Measurements from ENCODE around the gene EXOC4. TPM values are rescaled to one million over a fixed set of nuclear protein-coding genes. Genes with fewer than 3 reads are reported as not detected.

Gene EXOC4
- total RNA-seq, 4 donors from 2014 or later: 52.4 to 82.2 (median 67.0) TPM

DNA sequence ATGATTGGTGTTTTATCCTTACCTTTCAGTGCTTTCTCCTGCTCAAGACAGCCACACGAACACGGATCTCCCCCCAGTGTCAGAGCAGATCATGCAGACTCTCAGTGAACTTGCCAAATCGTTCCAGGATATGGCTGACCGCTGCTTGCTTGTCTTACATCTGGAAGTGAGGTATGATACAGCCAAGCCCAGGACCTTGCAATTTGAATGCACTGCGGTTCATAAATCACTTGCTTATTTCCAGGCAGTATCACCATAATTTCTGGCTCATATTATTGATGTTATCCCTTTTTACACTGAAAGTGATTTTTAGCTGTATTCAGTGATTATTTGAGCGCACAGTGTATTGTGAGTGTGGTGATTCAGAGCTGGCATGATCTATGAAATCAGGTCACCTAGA, 744.6 kb downstream of the EXOC4 start:
- no peak for DNase-seq (ENCODE audit: low spot score in 2 of 2)
- TF ChIP-seq POLR2A (IDR thresholded peaks at IDR 0.05): no peak
- TF ChIP-seq, protein P1, sequence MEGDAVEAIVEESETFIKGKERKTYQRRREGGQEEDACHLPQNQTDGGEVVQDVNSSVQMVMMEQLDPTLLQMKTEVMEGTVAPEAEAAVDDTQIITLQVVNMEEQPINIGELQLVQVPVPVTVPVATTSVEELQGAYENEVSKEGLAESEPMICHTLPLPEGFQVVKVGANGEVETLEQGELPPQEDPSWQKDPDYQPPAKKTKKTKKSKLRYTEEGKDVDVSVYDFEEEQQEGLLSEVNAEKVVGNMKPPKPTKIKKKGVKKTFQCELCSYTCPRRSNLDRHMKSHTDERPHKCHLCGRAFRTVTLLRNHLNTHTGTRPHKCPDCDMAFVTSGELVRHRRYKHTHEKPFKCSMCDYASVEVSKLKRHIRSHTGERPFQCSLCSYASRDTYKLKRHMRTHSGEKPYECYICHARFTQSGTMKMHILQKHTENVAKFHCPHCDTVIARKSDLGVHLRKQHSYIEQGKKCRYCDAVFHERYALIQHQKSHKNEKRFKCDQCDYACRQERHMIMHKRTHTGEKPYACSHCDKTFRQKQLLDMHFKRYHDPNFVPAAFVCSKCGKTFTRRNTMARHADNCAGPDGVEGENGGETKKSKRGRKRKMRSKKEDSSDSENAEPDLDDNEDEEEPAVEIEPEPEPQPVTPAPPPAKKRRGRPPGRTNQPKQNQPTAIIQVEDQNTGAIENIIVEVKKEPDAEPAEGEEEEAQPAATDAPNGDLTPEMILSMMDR (IDR thresholded peaks at IDR 0.05): no peak
- intact Hi-C loops (cut with DNase I; ENCODE audit: low total_unique reads): no loop called here
- WGBS, 2 donors: 93 to 95% methylated on average over 6 of the region's 6 CpGs
- H3K4me3 ChIP-seq (ENCODE audit: low read depth, poor library complexity, severe bottlenecking): no peak overlapping the region

DNA sequence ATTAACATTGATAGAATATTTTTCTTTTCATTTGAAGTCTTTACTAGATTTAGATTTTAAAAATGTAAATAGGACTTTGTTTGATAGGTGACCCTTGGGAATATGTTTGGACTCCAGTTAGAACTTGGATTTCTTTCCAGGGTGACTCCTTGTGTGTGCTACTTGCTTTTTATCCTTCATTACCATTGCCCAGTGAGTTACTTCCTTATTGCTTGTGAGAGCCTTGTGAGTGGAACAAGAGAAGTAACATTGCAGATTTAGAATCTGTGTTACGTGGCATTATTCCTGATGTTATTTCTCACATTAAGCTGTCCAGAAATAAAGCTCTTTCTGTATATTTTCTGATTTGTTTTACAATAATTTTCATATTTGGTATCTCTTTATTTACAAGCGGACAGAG, 746.3 kb downstream of the EXOC4 start:
- intact Hi-C loops (cut with DNase I; ENCODE audit: low total_unique reads): no loop called here
- WGBS, 2 donors: 95 to 98% methylated on average over 2 of the region's 2 CpGs
- TF ChIP-seq, protein P1 (IDR thresholded peaks at IDR 0.05): no peak
- TF ChIP-seq POLR2A (IDR thresholded peaks at IDR 0.05): no peak
- no peak for DNase-seq (ENCODE audit: low spot score in 2 of 2)
- no peak overlapping the region for H3K4me3 ChIP-seq (ENCODE audit: low read depth, poor library complexity, severe bottlenecking)

DNA sequence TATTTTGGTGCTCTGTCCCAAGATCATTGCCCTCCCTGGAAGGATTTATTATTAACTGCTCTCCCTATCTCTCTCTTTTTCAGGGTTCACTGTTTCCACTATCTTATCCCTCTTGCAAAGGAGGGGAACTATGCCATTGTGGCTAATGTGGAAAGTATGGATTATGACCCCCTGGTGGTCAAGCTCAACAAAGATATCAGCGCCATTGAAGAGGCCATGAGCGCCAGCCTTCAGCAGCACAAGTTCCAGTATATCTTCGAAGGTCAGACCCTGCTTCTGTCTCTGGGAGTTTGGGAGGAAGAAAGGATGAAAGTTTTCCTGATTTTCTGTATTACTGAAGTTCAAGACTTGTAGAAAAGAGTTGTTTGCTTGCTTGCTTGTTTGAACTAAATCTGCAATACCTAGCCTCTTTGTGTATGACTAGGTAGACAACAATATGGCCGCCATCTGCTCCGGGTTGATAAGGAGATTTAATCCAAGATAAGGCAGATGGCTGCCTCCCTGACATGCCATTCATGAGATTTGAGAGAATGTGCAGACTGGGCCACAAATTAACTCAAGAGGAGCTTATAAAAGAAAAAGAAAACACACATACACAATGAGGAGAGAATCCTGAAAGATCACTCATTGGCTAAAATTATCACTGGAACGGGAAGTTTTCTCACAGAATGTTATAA, 752.1 kb downstream of the EXOC4 start:
- intact Hi-C loops (cut with DNase I; ENCODE audit: low total_unique reads): no loop called here
- H3K4me3 ChIP-seq (ENCODE audit: low read depth, poor library complexity, severe bottlenecking): no peak overlapping the region
- no peak for DNase-seq (ENCODE audit: low spot score in 2 of 2)
- WGBS, 2 donors: 93 to 96% methylated on average over 6 of the region's 6 CpGs
- no peak for TF ChIP-seq POLR2A (IDR thresholded peaks at IDR 0.05)
- TF ChIP-seq, protein P1 (IDR thresholded peaks at IDR 0.05): no peak

DNA sequence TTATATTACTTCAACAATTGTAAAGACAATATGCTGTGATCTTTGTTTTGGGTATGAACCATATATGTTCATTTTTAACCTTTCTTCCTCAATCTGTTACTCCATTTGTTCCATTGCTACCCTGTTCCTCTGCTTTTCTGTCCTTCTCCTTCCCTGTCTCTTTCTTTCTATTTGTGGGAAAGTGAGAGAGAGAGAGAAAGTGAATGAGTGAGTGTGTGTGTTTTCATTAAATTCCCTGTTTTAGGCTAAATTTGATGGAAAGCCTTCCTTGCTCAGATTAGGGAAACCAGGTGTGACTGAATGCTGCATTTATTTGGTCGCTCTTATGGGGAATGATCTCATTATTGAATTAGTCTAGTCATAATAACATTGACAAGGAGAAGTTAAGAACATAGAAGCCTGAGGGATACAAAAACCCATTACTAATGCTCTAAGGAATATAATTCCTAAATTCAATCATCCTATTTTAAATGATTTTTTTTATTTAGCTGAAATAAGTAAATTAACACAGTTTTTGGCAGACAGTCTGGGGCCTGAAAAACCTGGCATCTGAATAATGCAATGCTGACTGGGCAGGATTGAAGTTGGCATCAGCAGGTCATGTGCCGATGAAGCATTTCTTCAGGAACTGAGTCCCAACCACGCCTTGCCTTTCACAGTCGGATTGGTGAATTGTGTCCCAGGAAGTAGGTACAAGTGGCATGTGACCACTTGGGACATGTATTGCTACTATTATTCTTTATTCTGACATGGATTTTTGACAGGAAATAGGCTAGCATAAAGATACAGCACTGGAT, 756.6 kb downstream of the EXOC4 start:
- H3K4me3 ChIP-seq (ENCODE audit: low read depth, poor library complexity, severe bottlenecking): no peak overlapping the region
- WGBS, 2 donors: 65 to 69% methylated on average over 4 of the region's 4 CpGs
- TF ChIP-seq, protein P1 (IDR thresholded peaks at IDR 0.05): no peak
- no peak for TF ChIP-seq POLR2A (IDR thresholded peaks at IDR 0.05)
- intact Hi-C loops (cut with DNase I; ENCODE audit: low total_unique reads): no loop called here
- peak in 1 of 2 donors; percentile 28 for DNase-seq (ENCODE audit: low spot score in 2 of 2)

DNA sequence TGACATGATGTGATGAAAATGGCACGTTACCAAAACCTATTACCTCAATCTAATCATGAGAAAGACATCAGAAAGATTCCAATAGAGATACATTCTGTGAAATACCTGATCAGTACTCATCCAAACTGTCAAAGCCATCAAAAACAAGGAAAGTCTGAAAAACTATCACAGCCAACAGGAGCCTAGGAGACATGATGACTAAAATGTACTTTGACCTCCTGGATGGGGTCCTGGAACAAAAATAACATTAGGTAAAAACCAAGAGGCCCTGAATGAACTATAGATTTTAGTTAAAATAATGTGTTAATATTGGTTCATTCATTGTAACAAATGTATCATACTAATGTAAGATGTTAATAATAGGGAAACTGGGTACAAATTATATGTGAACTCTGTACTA, 760.4 kb downstream of the EXOC4 start:
- no peak overlapping the region for H3K4me3 ChIP-seq (ENCODE audit: low read depth, poor library complexity, severe bottlenecking)
- intact Hi-C loops (cut with DNase I; ENCODE audit: low total_unique reads): no loop called here
- 88 to 93% methylated on average over 1 of the region's 1 CpG for WGBS, 2 donors
- TF ChIP-seq POLR2A (IDR thresholded peaks at IDR 0.05): no peak
- TF ChIP-seq, protein P1 (IDR thresholded peaks at IDR 0.05): no peak
- no peak for DNase-seq (ENCODE audit: low spot score in 2 of 2)

All from lower leg skin (tissue), 4 donors.